Measurements from ENCODE around the gene CACNB2.

The CACNB2 gene

GRCh38 chr10:18100669-18101068 is 39.6 kb upstream of the CACNB2 start:
- no peak overlapping the region for H3K4me3 ChIP-seq (ENCODE audit: low read depth, low read length)
- in situ Hi-C loops (cut with HindIII; ENCODE audit: low sequenced_read_pairs): no loop called here
- no peak for TF ChIP-seq CTCF (IDR thresholded peaks at IDR 0.05; ENCODE audit: low read depth, low read length, missing control alignments)
- DNase-seq (ENCODE audit: low read depth): no peak

GRCh38 chr10:18102404-18102803 is 37.8 kb upstream of the CACNB2 start:
- no peak for DNase-seq (ENCODE audit: low read depth)
- no peak overlapping the region for H3K4me3 ChIP-seq (ENCODE audit: low read depth, low read length)
- no peak for TF ChIP-seq CTCF (IDR thresholded peaks at IDR 0.05; ENCODE audit: low read depth, low read length, missing control alignments)
- in situ Hi-C loops (cut with HindIII; ENCODE audit: low sequenced_read_pairs): no loop called here

- in situ Hi-C loops (cut with HindIII; ENCODE audit: low sequenced_read_pairs): no loop called here
- peak; percentile 11 for DNase-seq (ENCODE audit: low read depth)
- peak; percentile 62 for TF ChIP-seq CTCF (IDR thresholded peaks at IDR 0.05; ENCODE audit: low read depth, low read length, missing control alignments)
- no peak overlapping the region for H3K4me3 ChIP-seq (ENCODE audit: low read depth, low read length)
Observed at GRCh38 chr10:18104223-18104872, 35.9 kb upstream of the CACNB2 start.

- TF ChIP-seq CTCF (IDR thresholded peaks at IDR 0.05; ENCODE audit: low read depth, low read length, missing control alignments): no peak
- no peak for DNase-seq (ENCODE audit: low read depth)
- H3K4me3 ChIP-seq (ENCODE audit: low read depth, low read length): no peak overlapping the region
- in situ Hi-C loops (cut with HindIII; ENCODE audit: low sequenced_read_pairs): no loop called here
Observed at GRCh38 chr10:18109341-18109870, 30.8 kb upstream of the CACNB2 start.

GRCh38 chr10:18113881-18114280 is 26.3 kb upstream of the CACNB2 start:
- in situ Hi-C loops (cut with HindIII; ENCODE audit: low sequenced_read_pairs): no loop called here
- no peak overlapping the region for H3K4me3 ChIP-seq (ENCODE audit: low read depth, low read length)
- peak; percentile 48 for DNase-seq (ENCODE audit: low read depth)
- TF ChIP-seq CTCF (IDR thresholded peaks at IDR 0.05; ENCODE audit: low read depth, low read length, missing control alignments): no peak

GRCh38 chr10:18117276-18117675 is 22.9 kb upstream of the CACNB2 start:
- in situ Hi-C loops (cut with HindIII; ENCODE audit: low sequenced_read_pairs): no loop called here
- H3K4me3 ChIP-seq (ENCODE audit: low read depth, low read length): no peak overlapping the region
- no peak for TF ChIP-seq CTCF (IDR thresholded peaks at IDR 0.05; ENCODE audit: low read depth, low read length, missing control alignments)
- no peak for DNase-seq (ENCODE audit: low read depth)

Data from astrocyte of the cerebellum (primary cell).